22Rv1 (cell line): Measurements from ENCODE around the gene PLK5.

Source experiments
- H3K27ac ChIP-seq: fragments of 450-650 bp; 2 replicates; pipeline ENCODE4 v1.5.1; 2017
- ZFX ChIP-seq: fragments of 450-650 bp; IDR thresholded peaks from 2 replicates; pipeline ENCODE4 v1.6.1; 2017; ENCODE audit warnings: antibody characterized with exemption, borderline replicate concordance
- TF ChIP-seq, protein P1 (sequence below): fragments of 450-650 bp; IDR thresholded peaks from 2 replicates; pipeline ENCODE4 v1.5.1; 2017; ENCODE audit warnings: mild to moderate bottlenecking

PLK5 gene

GRCh38 chr19:1511318-1512317 lies 12.3 kb upstream of the PLK5 start:
- TF ChIP-seq ZFX = no peak
- TF ChIP-seq, protein P1, sequence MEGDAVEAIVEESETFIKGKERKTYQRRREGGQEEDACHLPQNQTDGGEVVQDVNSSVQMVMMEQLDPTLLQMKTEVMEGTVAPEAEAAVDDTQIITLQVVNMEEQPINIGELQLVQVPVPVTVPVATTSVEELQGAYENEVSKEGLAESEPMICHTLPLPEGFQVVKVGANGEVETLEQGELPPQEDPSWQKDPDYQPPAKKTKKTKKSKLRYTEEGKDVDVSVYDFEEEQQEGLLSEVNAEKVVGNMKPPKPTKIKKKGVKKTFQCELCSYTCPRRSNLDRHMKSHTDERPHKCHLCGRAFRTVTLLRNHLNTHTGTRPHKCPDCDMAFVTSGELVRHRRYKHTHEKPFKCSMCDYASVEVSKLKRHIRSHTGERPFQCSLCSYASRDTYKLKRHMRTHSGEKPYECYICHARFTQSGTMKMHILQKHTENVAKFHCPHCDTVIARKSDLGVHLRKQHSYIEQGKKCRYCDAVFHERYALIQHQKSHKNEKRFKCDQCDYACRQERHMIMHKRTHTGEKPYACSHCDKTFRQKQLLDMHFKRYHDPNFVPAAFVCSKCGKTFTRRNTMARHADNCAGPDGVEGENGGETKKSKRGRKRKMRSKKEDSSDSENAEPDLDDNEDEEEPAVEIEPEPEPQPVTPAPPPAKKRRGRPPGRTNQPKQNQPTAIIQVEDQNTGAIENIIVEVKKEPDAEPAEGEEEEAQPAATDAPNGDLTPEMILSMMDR = no peak
- no peak overlapping the region for H3K27ac ChIP-seq

- no peak for TF ChIP-seq ZFX
- TF ChIP-seq, protein P1 = peak; percentile 66
- no peak within 1 kb of the TSS for H3K27ac ChIP-seq
Measured at GRCh38 chr19:1512671-1513498, 11.0 kb upstream of the PLK5 start, which contains the start of gene ADAMTSL5. TSS of gene ADAMTSL5 (minus strand) at chr19:1513019. CDS start at chr19:1510943, 2,076 bp downstream.

- no peak overlapping the region for H3K27ac ChIP-seq
- no peak for TF ChIP-seq ZFX
- TF ChIP-seq, protein P1 = peak; percentile 75
Measured at GRCh38 chr19:1513499-1514294, 10.2 kb upstream of the PLK5 start.

DNA sequence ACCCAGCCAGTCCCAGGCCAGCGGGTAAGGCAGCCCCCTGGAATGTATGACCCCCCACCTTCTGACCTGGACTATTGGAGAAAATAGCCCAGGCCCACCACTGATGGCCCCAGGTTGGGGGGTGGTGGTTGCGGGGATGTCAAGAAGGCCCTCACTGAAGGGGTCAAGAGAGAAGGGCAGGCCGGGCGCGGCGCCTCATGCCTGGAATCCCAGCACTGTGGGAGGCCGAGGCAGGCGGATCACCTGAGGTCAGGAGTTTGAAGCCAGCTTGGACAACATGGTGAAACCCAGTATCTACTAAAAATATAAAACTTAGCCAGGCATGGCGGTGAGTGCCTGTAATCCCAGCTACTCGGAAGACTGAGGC lies 9.6 kb upstream of the PLK5 start:
- TF ChIP-seq, protein P1 = no peak
- no peak for TF ChIP-seq ZFX
- no peak overlapping the region for H3K27ac ChIP-seq

DNA sequence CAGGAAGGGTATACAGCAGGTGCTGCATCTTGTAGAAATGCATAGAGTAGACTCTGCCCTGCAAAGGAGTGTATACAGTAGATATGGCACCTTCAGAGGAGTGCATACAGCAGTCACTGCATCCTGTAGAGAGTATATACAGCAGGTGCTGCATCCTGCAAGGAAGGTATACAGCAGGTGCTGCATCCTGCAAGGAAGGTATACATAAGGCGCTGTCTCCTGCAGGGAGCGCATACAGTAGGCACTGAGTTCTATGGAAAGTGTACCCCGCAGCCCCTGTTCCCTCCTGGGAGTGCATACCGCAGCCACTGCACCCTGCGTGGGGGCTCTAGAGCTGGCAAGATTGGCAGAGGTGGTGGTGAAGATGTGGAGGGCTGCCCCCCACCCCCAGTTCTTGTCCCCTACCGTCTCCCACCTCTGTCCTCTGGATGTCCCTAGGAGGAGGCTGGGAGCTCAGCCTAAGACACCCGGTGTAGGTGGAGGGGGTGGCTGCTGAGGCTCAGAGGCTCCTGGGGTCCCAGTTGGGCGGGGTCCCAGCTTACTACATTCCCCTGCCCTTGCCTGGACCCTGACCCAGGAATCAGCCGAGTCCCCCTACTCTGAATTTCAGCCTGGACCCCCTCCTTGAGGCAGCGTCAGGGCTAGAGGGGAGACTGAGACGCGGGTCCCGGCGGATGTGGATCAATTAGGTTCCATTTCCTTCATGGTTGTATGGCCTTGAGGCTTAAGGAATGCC lies 8.7 kb upstream of the PLK5 start:
- H3K27ac ChIP-seq = no peak overlapping the region
- TF ChIP-seq ZFX = no peak
- TF ChIP-seq, protein P1 = no peak

DNA sequence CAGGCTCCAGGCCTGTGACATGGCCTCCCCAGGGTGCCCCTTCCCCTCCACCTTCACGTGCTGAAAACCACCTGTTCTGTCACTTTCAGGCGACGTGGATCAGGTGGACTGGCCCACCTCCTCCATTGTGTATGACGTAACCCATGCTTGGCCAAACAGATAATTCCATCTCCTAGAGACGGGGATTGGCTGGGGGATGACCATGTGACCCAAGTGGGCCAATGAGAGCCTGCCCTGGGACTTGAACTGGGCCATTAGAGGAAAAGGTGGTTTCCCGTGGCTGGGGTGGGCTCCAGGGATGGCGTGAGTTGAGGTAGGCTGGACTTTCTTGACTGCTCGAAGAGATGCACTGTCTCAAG lies 7.5 kb upstream of the PLK5 start:
- TF ChIP-seq, protein P1 = no peak
- H3K27ac ChIP-seq = no peak overlapping the region
